GM19043 (cell line): ENCODE data around the gene P2RX4.
"Not testable (repeated sequence)": the region's sequence is repeated elsewhere in the genome, so short reads cannot be mapped to it uniquely, and the experiment has no call there.

Experiments
- ATAC-seq: cut with Tn5 transposase; IDR thresholded peaks from one replicate; pipeline ENCODE4 v1.9.1; 2021; ENCODE audit warnings: low read depth; ENCODE audit not compliant: unreplicated experiment

P2RX4 gene

DNA sequence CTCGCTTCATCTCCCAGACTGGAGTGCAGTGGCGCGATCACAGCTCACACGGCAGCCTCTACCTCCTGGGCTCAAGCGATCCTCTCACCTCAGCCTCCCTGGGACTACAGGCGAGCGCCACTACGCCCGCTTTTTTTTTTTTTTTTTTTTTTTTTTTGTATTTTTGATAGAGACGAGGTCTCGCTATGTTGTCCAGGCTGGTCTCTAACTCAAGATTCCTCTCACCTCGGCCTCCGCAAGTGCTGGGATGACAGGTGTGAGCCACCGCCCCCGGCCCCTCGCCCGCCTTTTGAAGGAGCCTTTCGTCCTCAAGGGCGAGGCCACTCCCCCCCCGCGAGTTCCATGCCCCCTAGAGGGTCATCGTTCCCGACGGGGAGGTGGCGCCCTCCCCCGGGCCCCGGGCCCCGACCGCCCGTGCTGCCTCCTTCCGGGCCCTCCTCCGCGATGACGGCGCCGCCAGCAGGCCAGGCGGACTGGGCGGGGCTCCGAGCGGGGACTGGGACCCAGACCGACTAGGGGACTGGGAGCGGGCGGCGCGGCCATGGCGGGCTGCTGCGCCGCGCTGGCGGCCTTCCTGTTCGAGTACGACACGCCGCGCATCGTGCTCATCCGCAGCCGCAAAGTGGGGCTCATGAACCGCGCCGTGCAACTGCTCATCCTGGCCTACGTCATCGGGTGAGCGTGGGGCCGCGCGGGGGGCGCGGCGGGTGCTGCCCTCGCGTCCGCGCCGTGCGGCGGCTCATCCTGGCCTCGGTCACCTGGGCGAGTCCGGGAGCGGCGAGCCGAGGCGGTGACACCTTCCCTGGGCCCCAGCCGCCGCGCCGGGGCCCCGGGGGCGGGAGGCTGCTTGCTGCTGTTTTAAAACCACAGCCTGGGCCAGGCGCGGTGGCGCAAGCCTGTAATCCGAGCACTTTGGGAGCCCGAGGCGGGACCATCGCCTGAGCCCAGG, at the start of gene P2RX4:
Gene P2RX4, plus strand, starts transcription at position 506 of the 949 bp plus-strand sequence. Its CDS starts 36 bp downstream, at position 542.
- ATAC-seq, result peak; percentile 66

GRCh38 chr12:121162384-121162783, 47.5 kb upstream of the P2RX4 start:
- no peak for ATAC-seq

DNA sequence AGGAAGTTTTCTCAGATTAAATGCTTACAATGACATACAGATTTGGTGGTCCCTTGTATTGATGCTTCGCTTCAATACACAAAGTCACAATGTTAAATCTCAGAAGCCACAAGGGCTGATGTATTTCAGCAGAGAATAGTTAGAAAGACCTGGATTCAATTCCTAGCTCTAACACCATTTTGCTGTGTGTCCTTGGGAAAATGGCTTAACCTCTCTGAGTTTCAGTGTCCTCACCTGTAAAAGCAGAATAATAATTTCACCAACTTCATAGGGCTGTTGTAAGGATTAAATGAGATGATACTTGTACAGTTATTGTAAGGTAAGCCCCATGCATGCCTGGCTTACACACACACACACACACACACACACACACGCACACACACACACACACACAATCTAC, 46.9 kb upstream of the P2RX4 start:
- ATAC-seq, result no peak

- not testable (repeated sequence) for ATAC-seq
These were observed 45.1 kb upstream of the P2RX4 start for GRCh38 chr12:121164839-121165238.

DNA sequence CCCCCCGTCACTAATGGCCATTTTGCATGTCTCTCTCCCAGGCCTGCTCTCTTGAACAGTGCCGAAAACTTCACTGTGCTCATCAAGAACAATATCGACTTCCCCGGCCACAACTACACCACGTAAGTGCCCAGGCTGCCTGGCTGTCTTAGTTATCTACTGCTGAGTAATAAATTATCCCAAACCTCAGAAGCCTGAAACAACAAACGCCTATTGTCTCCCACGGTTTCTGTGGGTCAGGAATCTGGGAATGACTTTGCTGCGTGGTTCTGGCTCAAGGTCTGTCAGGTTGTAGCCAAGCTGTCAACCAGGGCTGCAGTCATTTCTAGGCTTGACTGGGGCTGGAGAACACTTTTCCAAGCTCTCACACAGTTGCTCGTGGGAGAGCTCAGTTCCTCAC, 44.6 kb upstream of the P2RX4 start:
- no peak for ATAC-seq

GRCh38 chr12:121166356-121166755, 43.6 kb upstream of the P2RX4 start:
- no peak for ATAC-seq

- no peak for ATAC-seq
These were observed 42.6 kb upstream of the P2RX4 start for GRCh38 chr12:121167232-121167820.

- no peak for ATAC-seq
These were observed 42.0 kb upstream of the P2RX4 start for GRCh38 chr12:121167951-121168350.

- ATAC-seq, result no peak
These were observed 39.8 kb upstream of the P2RX4 start for GRCh38 chr12:121170151-121170550.

- ATAC-seq, result no peak
These were observed 39.2 kb upstream of the P2RX4 start for GRCh38 chr12:121170611-121171260.

DNA sequence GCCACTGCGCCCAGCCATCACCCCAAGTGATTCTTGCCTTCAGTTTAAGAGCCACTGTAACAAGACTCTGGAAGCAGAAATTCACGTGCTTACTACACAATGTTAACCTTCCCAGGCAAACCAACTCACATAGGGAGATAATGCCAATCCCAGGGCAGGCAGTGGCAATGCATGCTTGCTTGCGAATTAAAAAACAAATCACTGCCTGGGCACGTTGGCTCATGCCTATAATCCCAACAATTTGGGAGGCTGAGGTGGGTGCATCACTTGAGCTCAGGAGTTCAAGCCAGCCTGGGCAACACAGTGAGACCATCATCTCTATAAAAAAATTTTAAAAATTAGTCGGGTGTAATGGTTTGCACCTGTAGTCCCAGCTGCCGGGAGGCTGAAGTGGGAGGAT, 37.8 kb upstream of the P2RX4 start:
- ATAC-seq, result no peak

- ATAC-seq, result no peak
These were observed 34.4 kb upstream of the P2RX4 start for GRCh38 chr12:121175383-121176119.

- ATAC-seq, result no peak
These were observed 33.0 kb upstream of the P2RX4 start for GRCh38 chr12:121176826-121177529.

DNA sequence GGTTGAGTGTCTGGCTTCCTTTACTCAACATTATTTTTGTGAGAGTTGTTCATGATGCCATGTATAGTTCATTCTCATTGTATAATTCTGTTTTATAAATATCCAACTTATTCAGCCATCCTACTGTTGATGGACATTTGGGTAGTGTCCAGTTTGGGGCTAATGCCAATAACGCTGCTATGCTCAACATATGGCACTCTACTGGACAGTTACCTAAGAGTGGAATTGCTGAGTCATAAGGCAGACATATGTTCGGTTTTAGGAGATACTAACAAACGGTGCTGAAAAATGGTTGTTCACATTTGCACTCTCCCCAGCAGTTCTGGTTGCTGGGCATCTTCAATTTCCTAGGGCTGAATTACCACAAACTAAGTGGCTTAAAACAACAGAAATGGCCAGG, 28.7 kb upstream of the P2RX4 start:
- ATAC-seq, result no peak

DNA sequence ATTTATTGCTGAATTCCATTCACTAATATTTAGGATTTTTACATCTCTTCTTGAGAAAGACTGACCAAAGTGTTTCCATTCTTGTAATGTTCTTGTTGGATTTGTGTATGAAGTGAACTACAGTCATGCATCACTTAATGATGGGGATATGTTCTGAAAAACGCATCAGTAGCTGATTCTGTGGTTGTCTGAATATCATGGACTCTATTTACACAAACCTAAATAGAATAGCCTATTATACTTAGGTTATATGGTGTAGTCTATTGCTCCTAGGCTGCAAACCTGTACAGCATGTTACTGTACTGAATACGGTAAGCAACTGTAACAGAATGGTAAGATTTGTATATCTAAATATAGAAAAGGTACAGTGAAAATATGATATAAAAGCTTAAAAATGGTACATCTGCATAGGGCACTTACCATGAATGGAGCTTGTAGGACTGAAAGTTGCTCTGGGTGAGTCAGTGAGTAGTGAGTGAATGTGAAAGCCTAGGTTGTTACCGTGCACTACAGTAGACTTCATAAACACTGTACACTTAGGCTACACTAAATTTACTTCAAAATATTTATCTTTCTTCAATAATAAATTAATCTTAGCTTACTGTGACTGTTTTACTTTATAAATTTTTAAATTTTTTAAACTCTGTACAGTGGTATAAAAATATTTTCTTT, 27.6 kb upstream of the P2RX4 start:
- ATAC-seq, result no peak

- ATAC-seq, result no peak
These were observed 25.5 kb upstream of the P2RX4 start for GRCh38 chr12:121184425-121184824.

DNA sequence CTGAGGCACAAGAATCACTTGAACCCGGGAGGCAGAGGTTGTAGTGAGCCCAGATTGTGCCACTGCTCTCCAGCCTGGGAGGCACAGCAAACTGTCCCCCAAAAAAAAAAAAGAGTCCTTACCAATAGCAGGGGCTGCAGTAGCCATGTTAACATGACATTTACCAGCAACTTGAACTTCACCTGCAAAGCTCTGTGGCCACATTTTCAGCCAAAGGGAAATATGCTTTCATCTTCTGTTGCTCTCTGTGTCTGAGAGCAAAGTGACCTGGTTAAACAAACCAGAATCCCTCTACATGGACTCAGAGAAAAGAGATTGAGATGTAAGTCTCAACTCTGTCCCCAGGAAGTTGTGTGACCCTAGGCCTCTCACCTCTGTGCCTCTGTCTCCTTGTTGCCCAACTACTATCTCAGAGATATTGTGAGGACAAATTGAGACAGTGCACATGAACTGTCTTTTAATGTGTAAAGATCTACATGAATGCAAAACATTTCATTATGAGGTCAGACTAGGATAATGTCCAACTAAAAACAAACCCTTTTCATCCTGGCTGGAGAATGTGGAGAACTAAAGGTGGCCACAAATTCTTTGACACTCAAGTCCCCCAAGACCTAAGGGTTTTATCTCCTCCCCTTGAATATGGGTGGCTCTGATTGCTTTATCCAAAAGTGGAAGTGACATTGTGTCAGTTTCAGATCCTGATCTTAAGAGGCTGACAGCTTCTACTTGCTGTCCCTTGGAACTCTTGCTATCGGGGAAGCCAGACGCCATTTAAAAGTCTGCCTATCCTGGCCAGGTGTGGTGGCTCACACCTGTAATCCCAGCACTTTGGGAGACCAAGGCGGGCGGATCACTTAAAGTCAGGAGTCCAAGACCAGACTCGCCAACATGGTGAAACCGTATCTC, 24.7 kb upstream of the P2RX4 start:
- ATAC-seq, result no peak

DNA sequence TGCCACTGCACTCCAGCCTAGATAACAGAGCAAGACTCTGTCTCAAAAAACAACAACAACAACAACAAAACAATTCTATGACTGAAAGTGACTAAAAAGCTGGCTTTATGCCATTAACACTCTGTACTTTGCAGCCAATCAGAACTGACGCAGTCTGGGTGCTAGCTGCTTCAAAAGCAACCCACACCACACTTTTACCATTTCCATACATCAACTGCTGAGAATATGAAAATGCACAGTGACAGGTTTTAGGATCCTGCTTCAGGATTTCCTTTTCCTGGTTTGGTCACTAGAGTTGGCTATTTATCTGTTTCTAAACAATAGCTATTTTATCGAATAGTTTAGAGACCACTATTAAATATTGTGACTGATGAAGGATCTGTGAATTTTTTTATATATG, 23.1 kb upstream of the P2RX4 start:
- no peak for ATAC-seq

DNA sequence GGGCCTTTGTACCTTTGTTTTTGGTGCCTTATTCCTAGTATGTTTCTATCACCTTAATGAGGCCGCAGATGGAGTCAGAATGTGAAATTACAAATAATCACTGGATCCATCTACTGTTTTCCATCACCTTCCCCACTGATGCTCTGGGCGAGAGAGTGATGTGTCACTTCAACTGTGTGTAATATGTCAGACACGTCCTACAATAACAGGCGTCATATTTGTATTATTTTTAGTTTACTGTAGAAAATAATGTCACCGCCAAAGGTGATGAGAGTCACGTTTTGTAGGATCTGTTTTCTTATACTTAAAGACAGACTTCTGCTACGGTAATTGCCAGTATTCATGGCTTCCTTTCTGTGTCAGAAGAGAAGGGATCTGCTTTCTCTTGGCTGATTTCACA, 22.4 kb upstream of the P2RX4 start:
- no peak for ATAC-seq
